ENCODE results near the gene TMEM237.

GRCh38 chr2:201675454-201675853 is 32.2 kb upstream of the TMEM237 start:
- TF ChIP-seq CTCF (IDR thresholded peaks at IDR 0.05) = no peak
- no peak for TF ChIP-seq POLR2AphosphoS5 (IDR thresholded peaks at IDR 0.05; ENCODE audit: low read depth, low read length)

All from Panc1 (cell line).